ENCODE data around the gene SLC4A11. TPM values are rescaled to one million over a fixed set of nuclear protein-coding genes. Genes with fewer than 3 reads are reported as not detected.

Gene SLC4A11
- 1.6 and 1.7 TPM in 2 replicates for total RNA-seq

DNA sequence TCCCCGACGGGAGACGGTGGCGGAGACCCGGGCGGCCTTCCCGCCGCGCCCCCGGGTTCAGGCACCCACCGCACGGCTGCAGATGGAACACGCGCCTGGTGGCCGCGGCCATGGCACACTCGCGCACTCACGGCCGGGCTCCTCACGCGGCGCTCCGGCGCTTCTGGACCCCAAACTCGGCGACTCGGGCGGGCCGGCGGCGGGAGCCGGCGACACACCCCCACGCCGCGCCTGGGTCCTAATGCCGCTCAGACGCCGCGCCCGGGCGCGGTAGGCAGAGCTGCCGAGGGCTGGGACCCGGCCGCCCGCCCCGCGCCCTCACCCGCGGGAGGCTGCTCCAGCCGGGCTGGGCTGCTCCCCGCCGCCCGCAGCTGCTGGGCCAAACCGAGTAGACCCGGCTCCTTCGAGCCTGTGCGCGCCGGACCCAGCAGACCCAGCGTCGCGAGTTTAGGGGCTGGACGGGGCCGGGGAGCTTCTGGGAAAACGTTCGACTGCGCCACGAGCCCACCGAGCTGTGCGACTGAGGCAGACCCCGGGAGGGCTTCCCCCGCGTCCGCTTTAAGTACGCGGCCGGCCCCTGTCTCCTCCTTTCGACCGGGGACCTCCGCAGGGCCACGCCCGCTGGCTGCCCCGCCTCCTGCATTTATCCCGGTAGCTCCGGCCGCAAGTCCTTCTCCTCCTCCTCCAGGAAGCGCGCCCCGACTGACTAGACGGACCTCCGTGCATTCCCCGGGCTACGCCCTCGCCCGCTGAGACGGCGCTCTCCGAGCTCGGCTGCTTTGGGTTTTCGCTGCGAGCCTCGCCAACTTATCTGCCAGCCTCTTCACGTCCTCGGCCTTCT, at the start of gene SLC4A11:
Gene SLC4A11, minus strand, starts transcription at position 165 of the 841 bp plus-strand sequence. Its CDS starts 53 bp downstream, at position 112.
- DNase-seq (ENCODE audit: low read depth), result peak; percentile 79
- H3K4me3 ChIP-seq (ENCODE audit: low read depth, low read length), result peak within 1 kb of the TSS; percentile 86
- TF ChIP-seq, protein P1, sequence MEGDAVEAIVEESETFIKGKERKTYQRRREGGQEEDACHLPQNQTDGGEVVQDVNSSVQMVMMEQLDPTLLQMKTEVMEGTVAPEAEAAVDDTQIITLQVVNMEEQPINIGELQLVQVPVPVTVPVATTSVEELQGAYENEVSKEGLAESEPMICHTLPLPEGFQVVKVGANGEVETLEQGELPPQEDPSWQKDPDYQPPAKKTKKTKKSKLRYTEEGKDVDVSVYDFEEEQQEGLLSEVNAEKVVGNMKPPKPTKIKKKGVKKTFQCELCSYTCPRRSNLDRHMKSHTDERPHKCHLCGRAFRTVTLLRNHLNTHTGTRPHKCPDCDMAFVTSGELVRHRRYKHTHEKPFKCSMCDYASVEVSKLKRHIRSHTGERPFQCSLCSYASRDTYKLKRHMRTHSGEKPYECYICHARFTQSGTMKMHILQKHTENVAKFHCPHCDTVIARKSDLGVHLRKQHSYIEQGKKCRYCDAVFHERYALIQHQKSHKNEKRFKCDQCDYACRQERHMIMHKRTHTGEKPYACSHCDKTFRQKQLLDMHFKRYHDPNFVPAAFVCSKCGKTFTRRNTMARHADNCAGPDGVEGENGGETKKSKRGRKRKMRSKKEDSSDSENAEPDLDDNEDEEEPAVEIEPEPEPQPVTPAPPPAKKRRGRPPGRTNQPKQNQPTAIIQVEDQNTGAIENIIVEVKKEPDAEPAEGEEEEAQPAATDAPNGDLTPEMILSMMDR (IDR thresholded peaks at IDR 0.05; ENCODE audit: insufficient read depth, low read depth, low read length), result no peak

DNA sequence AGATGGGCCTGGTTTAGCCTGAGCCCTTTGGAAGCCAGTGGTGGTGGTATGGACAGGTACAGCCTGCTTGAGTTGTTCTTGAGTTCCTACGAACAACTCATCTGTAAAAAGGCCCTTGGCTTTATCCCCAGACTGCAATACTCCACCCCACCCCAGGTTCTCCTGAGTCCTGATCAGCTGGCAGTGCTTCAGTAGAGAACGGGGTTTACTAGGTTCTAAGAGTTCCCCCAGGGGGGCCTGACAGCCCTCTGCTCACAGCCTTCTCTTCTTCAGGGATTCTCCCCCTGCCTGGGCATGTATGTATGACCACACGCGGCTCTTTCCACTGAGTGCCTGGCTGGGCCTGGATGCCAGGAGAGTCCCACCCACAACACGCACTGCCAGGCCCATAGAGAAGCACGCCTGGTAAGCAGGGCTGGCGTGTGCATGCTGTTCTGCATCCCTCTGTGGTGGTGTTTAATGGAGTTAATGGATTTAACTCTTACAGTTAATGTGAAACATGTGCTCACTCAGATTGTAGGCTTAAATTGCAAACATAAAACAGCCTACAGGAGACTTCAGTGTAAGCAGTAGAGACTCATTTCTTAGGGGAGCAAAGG, 44.3 kb upstream of the SLC4A11 start:
- no peak for DNase-seq (ENCODE audit: low read depth)
- TF ChIP-seq, protein P1 (IDR thresholded peaks at IDR 0.05; ENCODE audit: insufficient read depth, low read depth, low read length), result no peak
- H3K4me3 ChIP-seq (ENCODE audit: low read depth, low read length), result no peak overlapping the region

DNA sequence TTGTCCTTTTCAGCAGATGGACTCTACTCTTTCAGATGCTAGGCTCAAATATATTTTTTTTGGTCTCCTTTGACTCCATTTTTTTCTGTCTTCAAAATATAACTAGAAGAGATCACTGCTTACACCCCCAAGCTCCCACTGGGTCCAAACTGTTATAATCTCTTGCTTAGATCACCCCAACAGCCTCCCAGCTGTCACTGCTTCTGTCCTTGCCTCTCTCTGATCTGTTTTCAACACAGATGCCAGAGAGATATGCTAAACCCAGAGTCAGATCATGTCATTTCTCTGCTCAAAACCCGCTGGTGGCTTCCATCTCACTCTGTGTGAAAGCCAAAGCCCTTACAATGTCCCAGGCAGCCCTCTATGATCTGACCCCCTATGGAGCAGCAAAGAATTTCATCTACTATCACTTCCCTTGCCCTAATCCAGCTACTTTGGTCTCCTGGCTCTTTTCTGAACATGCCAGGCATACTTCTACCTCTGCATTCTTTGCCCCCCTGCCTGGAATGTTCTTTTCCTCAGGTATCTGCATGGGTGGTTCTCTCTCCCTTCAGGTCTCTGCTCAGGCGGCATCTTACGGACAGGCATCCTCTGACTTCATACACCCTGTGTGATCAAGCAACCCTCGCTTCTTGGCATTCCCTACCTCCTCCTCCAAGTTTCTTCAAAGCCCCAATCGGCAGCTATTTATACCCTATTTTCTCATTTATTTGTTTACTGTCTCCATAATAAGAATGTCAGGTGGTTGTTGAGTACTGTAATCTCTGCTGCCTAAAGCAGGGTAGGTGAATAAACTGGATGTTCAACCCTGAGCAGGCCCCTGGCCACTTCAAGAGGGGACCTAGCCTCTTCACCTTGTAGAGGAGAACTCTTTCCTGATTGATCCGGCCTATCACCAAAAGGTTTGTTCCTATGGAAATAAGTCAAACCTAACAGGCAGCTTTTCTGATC, 43.6 kb upstream of the SLC4A11 start:
- DNase-seq (ENCODE audit: low read depth), result no peak
- no peak overlapping the region for H3K4me3 ChIP-seq (ENCODE audit: low read depth, low read length)
- TF ChIP-seq, protein P1 (IDR thresholded peaks at IDR 0.05; ENCODE audit: insufficient read depth, low read depth, low read length), result no peak

DNA sequence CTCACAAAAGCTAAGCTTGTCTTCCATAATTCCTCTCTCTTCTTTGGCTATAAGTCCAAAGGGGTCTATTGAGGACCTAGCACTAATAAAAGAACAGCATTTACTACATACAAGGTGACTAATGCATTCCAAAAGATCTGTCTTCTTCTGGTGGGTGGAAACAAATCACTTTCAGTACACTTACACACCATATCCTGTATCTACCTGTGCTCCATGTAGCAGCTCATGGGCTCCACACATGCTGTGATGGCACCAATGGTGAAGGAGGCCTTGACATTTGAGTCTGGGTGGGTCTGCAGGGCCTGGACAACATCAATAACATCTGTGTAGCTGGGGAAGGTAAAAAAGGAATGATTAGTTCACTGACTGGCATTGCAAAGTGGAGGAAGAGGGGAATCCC, 42.4 kb upstream of the SLC4A11 start:
- no peak overlapping the region for H3K4me3 ChIP-seq (ENCODE audit: low read depth, low read length)
- TF ChIP-seq, protein P1 (IDR thresholded peaks at IDR 0.05; ENCODE audit: insufficient read depth, low read depth, low read length), result no peak
- DNase-seq (ENCODE audit: low read depth), result no peak

DNA sequence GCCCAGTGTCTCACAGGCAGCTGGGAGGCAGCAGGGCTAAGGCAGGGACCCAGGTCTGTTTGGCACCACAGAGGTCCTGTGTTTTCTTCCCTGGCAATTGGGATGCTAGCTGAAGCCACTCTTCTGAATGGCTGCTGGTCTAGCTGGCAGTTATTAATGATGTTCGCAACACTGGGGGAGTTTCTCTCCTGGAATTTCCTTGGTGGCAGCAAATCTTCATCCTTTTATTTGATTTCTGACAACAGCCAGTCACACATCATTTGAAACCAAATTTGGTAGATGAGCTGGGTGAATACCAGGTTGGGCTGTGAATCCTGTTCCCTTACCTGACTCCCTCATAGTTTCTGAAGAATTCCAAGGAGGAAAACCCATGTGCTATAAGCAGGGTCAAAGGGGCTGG, 40.8 kb upstream of the SLC4A11 start:
- H3K4me3 ChIP-seq (ENCODE audit: low read depth, low read length), result no peak overlapping the region
- TF ChIP-seq, protein P1 (IDR thresholded peaks at IDR 0.05; ENCODE audit: insufficient read depth, low read depth, low read length), result no peak
- no peak for DNase-seq (ENCODE audit: low read depth)

DNA sequence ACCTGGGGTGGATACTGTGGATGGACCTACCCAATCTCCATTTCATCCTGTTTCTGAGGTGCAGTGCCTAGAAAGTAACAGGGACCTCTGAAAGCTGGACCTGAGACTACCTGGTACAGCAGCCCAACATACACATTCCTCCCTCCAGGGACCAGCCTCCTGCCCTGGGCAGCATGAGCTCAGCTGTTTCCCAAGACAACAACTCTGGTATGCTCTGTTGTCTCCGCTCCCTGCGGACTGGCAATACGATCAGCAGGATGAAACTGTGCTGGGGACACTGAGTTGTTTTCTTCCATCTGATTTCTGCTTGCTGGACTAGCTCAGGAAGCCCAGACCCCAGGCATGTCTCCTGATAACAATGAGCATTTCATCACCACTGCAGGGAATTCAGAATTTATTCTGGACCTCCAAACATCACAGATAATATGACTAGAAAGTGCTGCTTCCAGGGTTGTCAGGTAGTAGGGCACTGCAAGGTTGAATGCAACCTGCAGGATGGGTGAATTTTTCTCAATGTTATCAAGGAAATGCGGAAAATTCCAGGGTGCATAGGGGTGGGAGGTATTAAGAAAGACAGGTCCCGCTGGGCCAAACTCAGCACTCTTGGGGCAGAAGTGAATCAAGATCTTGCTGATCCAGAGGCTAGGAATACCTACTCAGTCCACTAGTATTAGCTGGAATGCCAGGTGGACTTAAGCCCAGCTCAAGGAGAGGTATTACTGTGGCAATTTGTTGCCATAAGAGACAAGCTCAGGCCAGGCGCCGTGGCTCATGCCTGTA, 38.9 kb upstream of the SLC4A11 start:
- DNase-seq (ENCODE audit: low read depth), result no peak
- TF ChIP-seq, protein P1 (IDR thresholded peaks at IDR 0.05; ENCODE audit: insufficient read depth, low read depth, low read length), result no peak
- no peak overlapping the region for H3K4me3 ChIP-seq (ENCODE audit: low read depth, low read length)
